Measurements from ENCODE around the gene TOX2.

- no peak for TF ChIP-seq CTCF (tag by site-specific recombination; IDR thresholded peaks at IDR 0.05)
- TF ChIP-seq ZNF677 (tag by site-specific recombination; IDR thresholded peaks at IDR 0.05), result no peak
These were observed 167.2 kb downstream of the TOX2 start for GRCh38 chr20:44081888-44082287.

Measured in HEK293 (cell line).